ENCODE measurements around the gene SSR3. TPM values are rescaled to one million over a fixed set of nuclear protein-coding genes. Genes with fewer than 3 reads are reported as not detected.

The SSR3 gene
- total and polyA plus RNA-seq, 9 of the 15 experiments (the other 6 are each of a cell fraction or from before 2014, with no cell fraction given) = 104 to 464 (median 307) TPM

GRCh38 chr3:156600834-156601233 lies 45.9 kb upstream of the SSR3 start:
- H3K4me3 ChIP-seq = no peak overlapping the region
- H3K79me2 ChIP-seq (ENCODE audit: control insufficient read depth, insufficient read depth, low read length) = no peaks in the 10 kb centered on the region
- no peak for TF ChIP-seq NFE2L1 (tag; IDR thresholded peaks at IDR 0.05; ENCODE audit: borderline replicate concordance, low read depth)
- no peak for TF ChIP-seq ZNF408 (CRISPR knock-in tag; IDR thresholded peaks at IDR 0.05; ENCODE audit: low read depth)
- TF ChIP-seq ZFX (CRISPR knock-in tag; IDR thresholded peaks at IDR 0.05) = no peak
- peak; percentile 83 for TF ChIP-seq ZBTB40 (IDR thresholded peaks at IDR 0.05)
- peak; percentile 31; the same call in 1 of the 2 replicates for TF ChIP-seq ZBTB40 (CRISPR knock-in tag; IDR thresholded peaks at IDR 0.05)
- TF ChIP-seq U2AF1 (optimal IDR thresholded peaks at IDR 0.05; ENCODE audit: low read depth, low read length) = no peak
- no peak for TF ChIP-seq EP400 (IDR thresholded peaks at IDR 0.05)
- H3K27ac ChIP-seq (ENCODE audit: extremely low read depth, low read depth, low read length) = peak overlapping the region; percentile 66
- DNase-seq (ENCODE audit: extremely low read depth in 1 of 4, low spot score in 3 of 4) = no peak
- 76% methylated on average over 4 of the region's 4 CpGs for WGBS (ENCODE audit: insufficient coverage, low coverage, missing lambda C conversion rate)
- H2AFZ ChIP-seq (ENCODE audit: low read depth, low read length) = peak overlapping the region; percentile 63
- intact Hi-C loops (cut with micrococcal nuclease) (no loop called here), in situ Hi-C loops (cut with MboI) (no loop called here)
- FAIRE-seq = no peak
- no peaks in the 10 kb centered on the region for H4K20me1 ChIP-seq (replicated peaks; ENCODE audit: control insufficient read depth, insufficient read depth, low read length)
- no peak overlapping the region for H3K9ac ChIP-seq (ENCODE audit: insufficient read depth in 1 of 2, low read depth in 2 of 2, low read length in 2 of 2)
- H3K4me2 ChIP-seq (ENCODE audit: insufficient read depth, low read length) = no peak overlapping the region
- ChIA-PET POLR2A (interaction anchor here (0.6 to 2.2 kb wide), 7 partner anchors 9 to 560 kb away, joined by 3 to 10 read pairs (median 4); partner anchors contain the start of gene SSR3), CTCF (ENCODE audit: low intra/inter-chr PET ratio) (no interaction called here)
- ATAC-seq = no peak
- H3K36me3 ChIP-seq (ENCODE audit: control insufficient read depth, insufficient read depth, low read length) = no peaks in the 10 kb centered on the region
- H3K9me1 ChIP-seq (ENCODE audit: control insufficient read depth, insufficient read depth, low read length) = no peaks in the 10 kb centered on the region
- no peaks in the 10 kb centered on the region for H3K9me3 ChIP-seq (replicated peaks; ENCODE audit: control insufficient read depth, insufficient read depth, low read depth, low read length)
- peaks cover 21 to 54% of the 10 kb centered on the region in 2 experiments for H3K4me1 ChIP-seq (replicated peaks in 1 of 2; ENCODE audit: control insufficient read depth in 2 of 2, insufficient read depth in 2 of 2, low read length in 2 of 2)
- BruUV-seq (replicated peaks) = no TSS peak
- no peaks in the 10 kb centered on the region for H3K27me3 ChIP-seq (ENCODE audit: control insufficient read depth in 2 of 2, insufficient read depth in 2 of 2, low read length in 2 of 2)
